ENCODE measurements around the gene PPP5C. TPM values are rescaled to one million over a fixed set of nuclear protein-coding genes. Genes with fewer than 3 reads are reported as not detected.
"Not testable (repeated sequence)": the region's sequence is repeated elsewhere in the genome, so short reads cannot be mapped to it uniquely, and the experiment has no call there.

PPP5C gene
- polyA plus RNA-seq, 3 donors = 9.9 to 76.3 (median 12.6) TPM

DNA sequence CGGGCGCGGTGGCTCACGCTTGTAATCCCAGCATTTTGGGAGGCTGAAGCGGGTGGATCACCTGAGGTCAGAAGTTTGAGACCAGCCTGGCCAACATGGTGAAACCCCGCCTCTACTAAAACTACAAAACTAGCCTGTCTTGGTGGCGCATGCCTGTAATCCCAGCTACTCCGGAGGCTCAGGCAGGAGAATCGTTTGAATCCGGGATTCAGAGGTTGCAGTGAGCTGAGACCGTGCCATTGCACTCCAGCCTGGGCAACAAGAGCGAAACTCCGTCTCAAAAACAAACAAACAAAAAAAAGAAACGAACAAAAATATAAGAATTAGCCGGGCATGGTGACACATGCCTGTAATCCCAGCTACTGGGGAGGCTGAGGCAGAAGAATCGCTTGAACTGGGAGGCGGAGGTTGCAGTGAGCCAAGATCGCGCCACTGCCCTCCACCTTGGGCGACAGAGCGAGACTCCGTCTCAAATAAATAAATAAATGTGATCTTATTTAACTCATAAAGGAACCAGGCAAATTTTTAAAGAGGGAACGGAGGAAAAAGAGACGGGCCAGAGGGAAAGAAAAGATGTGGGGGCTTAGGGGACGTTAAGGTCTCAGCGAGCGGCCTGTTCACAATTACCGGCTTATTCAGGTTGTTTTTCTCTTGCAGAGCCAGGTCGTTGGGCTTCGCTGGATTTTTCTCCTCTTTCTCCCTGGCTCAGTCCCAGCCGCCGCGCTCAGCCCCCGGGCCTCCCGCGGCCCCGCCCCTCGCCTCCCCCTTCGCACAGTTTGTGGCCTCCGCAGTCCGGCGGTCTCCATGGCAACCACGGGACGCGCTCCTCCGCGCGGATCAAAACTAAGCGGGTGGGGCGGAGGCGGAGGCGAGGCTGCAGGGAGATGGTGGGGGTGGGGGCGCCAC is 69.2 kb downstream of the PPP5C start:
- intact Hi-C loops (cut with micrococcal nuclease); H4K20me1 ChIP-seq (ENCODE audit: insufficient read depth, low read length); H3K4me2 ChIP-seq (replicated peaks; ENCODE audit: extremely low read depth, low read length, poor library complexity, severe bottlenecking); H3K9ac ChIP-seq (ENCODE audit: insufficient read depth, low read length, poor library complexity, severe bottlenecking); H3K27ac ChIP-seq (ENCODE audit: low read depth in 1 of 2, low read length in 2 of 2); H2AFZ ChIP-seq (ENCODE audit: insufficient read depth, low read depth, low read length, poor library complexity, severe bottlenecking); H3K4me1 ChIP-seq (ENCODE audit: control insufficient read depth in 1 of 2, insufficient read depth in 2 of 2, low read length in 2 of 2); H3K4me1 Mint-ChIP-seq; H3K79me2 ChIP-seq (ENCODE audit: insufficient read depth, low read length); H3K36me3 ChIP-seq (replicated peaks in 1 of 2; ENCODE audit: control insufficient read depth in 1 of 2, insufficient read depth in 2 of 2, low read length in 2 of 2); DNase-seq; H3K4me3 ChIP-seq (replicated peaks in 1 of 3; ENCODE audit: low read depth in 2 of 3, low read length in 3 of 3); H3K9me3 ChIP-seq (replicated peaks in 1 of 2; ENCODE audit: control insufficient read depth in 1 of 2, insufficient read depth in 1 of 2, low read length in 2 of 2); H3K36me3 Mint-ChIP-seq: not testable (repeated sequence)
- H3K27me3 ChIP-seq (ENCODE audit: control insufficient read depth in 2 of 2, insufficient read depth in 2 of 2, low read length in 2 of 2) = peaks cover 11 to 69% of the 10 kb centered on the region in 2 donors
- H3K4me3 Mint-ChIP-seq = peak overlapping the region in 1 of 2 donors; percentile 77
- H3K27me3 Mint-ChIP-seq (ENCODE audit: low read depth in 3 of 3) = peaks cover 70 to 85% (median 80%) of the 10 kb centered on the region in 3 donors
- peaks cover 0 to 27% (median 10%) of the 10 kb centered on the region in 7 donors for H3K9me3 Mint-ChIP-seq
- H3K27ac Mint-ChIP-seq = peak overlapping the region in 1 of 7 donors; percentile 68
- 33% methylated on average over 18 of the region's 53 CpGs for WGBS (ENCODE audit: insufficient coverage)

DNA sequence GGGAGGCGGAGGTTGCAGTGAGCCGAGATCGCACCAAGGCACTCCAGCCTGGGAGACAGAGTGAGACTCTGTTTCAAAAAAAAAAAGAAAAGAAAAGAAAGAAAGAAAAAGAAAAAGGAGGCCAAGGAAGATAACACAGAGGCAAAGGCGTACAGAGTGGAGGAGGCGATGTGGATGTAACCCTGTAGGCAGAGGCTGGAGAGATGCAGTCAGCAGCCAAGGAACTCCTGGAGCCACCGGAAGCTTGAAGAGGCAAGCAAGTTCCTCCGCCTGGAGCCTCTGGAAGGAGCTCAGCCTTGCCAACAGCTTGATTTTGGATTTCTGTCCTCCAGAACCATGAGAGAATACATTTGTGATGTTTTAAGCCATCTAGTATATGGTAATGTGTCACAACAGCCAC is 73.2 kb downstream of the PPP5C start:
- Mint-ChIP-seq H3K4me3 (no peak overlapping the region), H3K27me3 (ENCODE audit: low read depth in 3 of 3) (peaks cover 50 to 64% (median 51%) of the 10 kb centered on the region in 3 donors), H3K36me3 (no peaks in the 10 kb centered on the region), H3K9me3 (peaks cover 0 to 13% (median 2%) of the 10 kb centered on the region in 7 donors), H3K4me1 (no peaks in the 10 kb centered on the region), H3K27ac (no peak overlapping the region)
- no peaks in the 10 kb centered on the region for H3K79me2 ChIP-seq (ENCODE audit: insufficient read depth, low read length)
- intact Hi-C loops (cut with micrococcal nuclease) = no loop called here
- H2AFZ ChIP-seq (ENCODE audit: insufficient read depth, low read depth, low read length, poor library complexity, severe bottlenecking) = no peak overlapping the region
- H3K27me3 ChIP-seq (ENCODE audit: control insufficient read depth in 2 of 2, insufficient read depth in 2 of 2, low read length in 2 of 2) = peaks cover 11 to 37% of the 10 kb centered on the region in 2 donors
- no peak overlapping the region for H3K9ac ChIP-seq (ENCODE audit: insufficient read depth, low read length, poor library complexity, severe bottlenecking)
- H3K27ac ChIP-seq (ENCODE audit: low read depth in 1 of 2, low read length in 2 of 2) = no peak overlapping the region
- no peak overlapping the region for H3K4me2 ChIP-seq (replicated peaks; ENCODE audit: extremely low read depth, low read length, poor library complexity, severe bottlenecking)
- H3K4me1 ChIP-seq (ENCODE audit: control insufficient read depth in 1 of 2, insufficient read depth in 2 of 2, low read length in 2 of 2) = no peaks in the 10 kb centered on the region
- H3K9me3 ChIP-seq (replicated peaks in 1 of 2; ENCODE audit: control insufficient read depth in 1 of 2, insufficient read depth in 1 of 2, low read length in 2 of 2) = no peaks in the 10 kb centered on the region
- no peak overlapping the region for H3K4me3 ChIP-seq (replicated peaks in 1 of 3; ENCODE audit: low read depth in 2 of 3, low read length in 3 of 3)
- DNase-seq = no peak
- 86% methylated on average over 7 of the region's 7 CpGs for WGBS (ENCODE audit: insufficient coverage)
- no peak for TF ChIP-seq CTCF (IDR thresholded peaks at IDR 0.05)
- H3K36me3 ChIP-seq (replicated peaks in 1 of 2; ENCODE audit: control insufficient read depth in 1 of 2, insufficient read depth in 2 of 2, low read length in 2 of 2) = no peaks in the 10 kb centered on the region
- no peaks in the 10 kb centered on the region for H4K20me1 ChIP-seq (ENCODE audit: insufficient read depth, low read length)
